Activated CD8-positive, alpha-beta memory T cell treated with anti-CD3 and anti-CD28 coated beads for 24 hours (primary cell): ENCODE data around the gene MSRB2.

Experiments
- DNase-seq: peaks from one replicate; pipeline ENCODE4 v3.0.0-alpha.2; 2020

The MSRB2 gene

GRCh38 chr10:23114228-23114850 is 19.0 kb downstream of the MSRB2 start:
- DNase-seq, result no peak

- no peak for DNase-seq
Observed at GRCh38 chr10:23116486-23117205, 21.3 kb downstream of the MSRB2 start.

- no peak for DNase-seq
Observed at GRCh38 chr10:23120001-23120934, 24.9 kb downstream of the MSRB2 start.

GRCh38 chr10:23121135-23121534 is 25.8 kb downstream of the MSRB2 start:
- DNase-seq, result no peak

- DNase-seq, result no peak
Observed at GRCh38 chr10:23136462-23136861, 41.1 kb downstream of the MSRB2 start.

GRCh38 chr10:23139677-23140076 is 44.3 kb downstream of the MSRB2 start:
- no peak for DNase-seq

- no peak for DNase-seq
Observed at GRCh38 chr10:23141995-23142394, 46.6 kb downstream of the MSRB2 start.

- no peak for DNase-seq
Observed at GRCh38 chr10:23146258-23146657, 50.9 kb downstream of the MSRB2 start.

- DNase-seq, result no peak
Observed at GRCh38 chr10:23147035-23147434, 51.7 kb downstream of the MSRB2 start.

GRCh38 chr10:23148214-23148613 is 52.8 kb downstream of the MSRB2 start:
- DNase-seq, result no peak

- no peak for DNase-seq
Observed at GRCh38 chr10:23150091-23150490, 54.7 kb downstream of the MSRB2 start.

- no peak for DNase-seq
Observed at GRCh38 chr10:23150610-23151009, 55.2 kb downstream of the MSRB2 start.

GRCh38 chr10:23151071-23151470 is 55.7 kb downstream of the MSRB2 start:
- no peak for DNase-seq

GRCh38 chr10:23155169-23155568 is 59.8 kb downstream of the MSRB2 start:
- DNase-seq, result no peak

GRCh38 chr10:23156447-23157150 is 61.2 kb downstream of the MSRB2 start:
- no peak for DNase-seq

- no peak for DNase-seq
Observed at GRCh38 chr10:23157239-23157681, 61.9 kb downstream of the MSRB2 start.

GRCh38 chr10:23157691-23158369 is 62.5 kb downstream of the MSRB2 start:
- DNase-seq, result no peak

- no peak for DNase-seq
Observed at GRCh38 chr10:23158370-23158769, 63.0 kb downstream of the MSRB2 start.

- DNase-seq, result no peak
Observed at GRCh38 chr10:23171232-23171876, 76.0 kb downstream of the MSRB2 start.
